HG02973 (cell line): Measurements from ENCODE around the gene TTC13.

ENCODE experiments used
- ATAC-seq: cut with Tn5 transposase; IDR thresholded peaks from one replicate; pipeline ENCODE4 v1.9.1; 2021; ENCODE audit warnings: moderate library complexity; ENCODE audit not compliant: unreplicated experiment

TTC13 gene

GRCh38 chr1:230950404-230950803, 28.3 kb downstream of the TTC13 start:
- no peak for ATAC-seq

- ATAC-seq = no peak
Observed at GRCh38 chr1:230948903-230949302, 29.8 kb downstream of the TTC13 start.

- ATAC-seq = no peak
Observed at GRCh38 chr1:230948301-230948700, 30.4 kb downstream of the TTC13 start.

GRCh38 chr1:230943048-230943593, 35.5 kb downstream of the TTC13 start:
- ATAC-seq = no peak

- ATAC-seq = no peak
Observed at GRCh38 chr1:230940848-230941247, 37.8 kb downstream of the TTC13 start.

GRCh38 chr1:230939806-230940489, 38.7 kb downstream of the TTC13 start:
- ATAC-seq = no peak

- ATAC-seq = no peak
Observed at GRCh38 chr1:230938924-230939368, 39.7 kb downstream of the TTC13 start.

GRCh38 chr1:230937371-230937770, 41.3 kb downstream of the TTC13 start:
- ATAC-seq = no peak

GRCh38 chr1:230936475-230936874, 42.2 kb downstream of the TTC13 start:
- ATAC-seq = no peak

GRCh38 chr1:230935852-230936251, 42.8 kb downstream of the TTC13 start:
- ATAC-seq = no peak

GRCh38 chr1:230930986-230931385, 47.7 kb downstream of the TTC13 start:
- ATAC-seq = no peak

- no peak for ATAC-seq
Observed at GRCh38 chr1:230926182-230926581, 52.5 kb downstream of the TTC13 start.

GRCh38 chr1:230925608-230926007, 53.1 kb downstream of the TTC13 start:
- no peak for ATAC-seq

GRCh38 chr1:230923176-230923575, 55.5 kb downstream of the TTC13 start:
- no peak for ATAC-seq

- no peak for ATAC-seq
Observed at GRCh38 chr1:230922620-230923019, 56.0 kb downstream of the TTC13 start.

- no peak for ATAC-seq
Observed at GRCh38 chr1:230919207-230919606, 59.5 kb downstream of the TTC13 start.

- no peak for ATAC-seq
Observed at GRCh38 chr1:230917284-230918135, 61.2 kb downstream of the TTC13 start.

- ATAC-seq = no peak
Observed at GRCh38 chr1:230916587-230917283, 61.9 kb downstream of the TTC13 start.

- no peak for ATAC-seq
Observed at GRCh38 chr1:230915078-230915477, 63.6 kb downstream of the TTC13 start.

- no peak for ATAC-seq
Observed at GRCh38 chr1:230913496-230913895, 65.2 kb downstream of the TTC13 start.

GRCh38 chr1:230910755-230911117, 67.9 kb downstream of the TTC13 start:
- no peak for ATAC-seq
